ENCODE results near the gene SETD5. TPM values are rescaled to one million over a fixed set of nuclear protein-coding genes. Genes with fewer than 3 reads are reported as not detected.

SETD5 gene
- polyA plus RNA-seq, 1 donor (not counting 4 experiments of a cell fraction or from before 2014, with no cell fraction given) = 37.8 TPM

GRCh38 chr3:9480265-9480664, 82.8 kb downstream of the SETD5 start:
- no peaks in the 10 kb centered on the region for H3K9me3 ChIP-seq (ENCODE audit: control insufficient read depth, low read depth, low read length)
- dilution Hi-C loops (cut with MboI; ENCODE audit: extremely low pct_ligation_motif_present, low sequenced_read_pairs) = no loop called here
- FAIRE-seq (no peak), DNase-seq (ENCODE audit: low read depth, low spot score) (no peak)
- H3K9me1 ChIP-seq (ENCODE audit: control insufficient read depth, extremely low read depth, insufficient read depth, low read length) = no peaks in the 10 kb centered on the region
- no peak overlapping the region for H2AFZ ChIP-seq (ENCODE audit: control insufficient read depth, low read length)
- H3K79me2 ChIP-seq (ENCODE audit: control insufficient read depth, insufficient read depth, low read length) = no peaks in the 10 kb centered on the region
- no peaks in the 10 kb centered on the region for H4K20me1 ChIP-seq (ENCODE audit: control insufficient read depth, extremely low read depth, insufficient read depth, low read length)
- H3K4me1 ChIP-seq (ENCODE audit: control insufficient read depth, extremely low read depth, insufficient read depth, low read length) = no peaks in the 10 kb centered on the region
- H3K9ac ChIP-seq (ENCODE audit: control insufficient read depth, extremely low read depth, insufficient read depth, low read length) = no peak overlapping the region
- H3K4me3 ChIP-seq (ENCODE audit: control insufficient read depth in 2 of 3, extremely low read depth in 1 of 3, insufficient read depth in 2 of 3, low read depth in 1 of 3, low read length in 3 of 3) = no peak overlapping the region
- H3K27me3 ChIP-seq (ENCODE audit: control insufficient read depth, extremely low read depth, insufficient read depth, low read length) = no peaks in the 10 kb centered on the region
- H3K27ac ChIP-seq (ENCODE audit: control insufficient read depth, insufficient read depth, low read length) = no peak overlapping the region
- H3K4me2 ChIP-seq (ENCODE audit: control insufficient read depth, extremely low read depth, insufficient read depth, low read depth, low read length) = no peak overlapping the region
- peaks cover 29 to 35% of the 10 kb centered on the region in 2 experiments for H3K36me3 ChIP-seq (ENCODE audit: control insufficient read depth in 2 of 2, extremely low read depth in 1 of 2, insufficient read depth in 2 of 2, low read length in 2 of 2)
- TF ChIP-seq, protein P1, sequence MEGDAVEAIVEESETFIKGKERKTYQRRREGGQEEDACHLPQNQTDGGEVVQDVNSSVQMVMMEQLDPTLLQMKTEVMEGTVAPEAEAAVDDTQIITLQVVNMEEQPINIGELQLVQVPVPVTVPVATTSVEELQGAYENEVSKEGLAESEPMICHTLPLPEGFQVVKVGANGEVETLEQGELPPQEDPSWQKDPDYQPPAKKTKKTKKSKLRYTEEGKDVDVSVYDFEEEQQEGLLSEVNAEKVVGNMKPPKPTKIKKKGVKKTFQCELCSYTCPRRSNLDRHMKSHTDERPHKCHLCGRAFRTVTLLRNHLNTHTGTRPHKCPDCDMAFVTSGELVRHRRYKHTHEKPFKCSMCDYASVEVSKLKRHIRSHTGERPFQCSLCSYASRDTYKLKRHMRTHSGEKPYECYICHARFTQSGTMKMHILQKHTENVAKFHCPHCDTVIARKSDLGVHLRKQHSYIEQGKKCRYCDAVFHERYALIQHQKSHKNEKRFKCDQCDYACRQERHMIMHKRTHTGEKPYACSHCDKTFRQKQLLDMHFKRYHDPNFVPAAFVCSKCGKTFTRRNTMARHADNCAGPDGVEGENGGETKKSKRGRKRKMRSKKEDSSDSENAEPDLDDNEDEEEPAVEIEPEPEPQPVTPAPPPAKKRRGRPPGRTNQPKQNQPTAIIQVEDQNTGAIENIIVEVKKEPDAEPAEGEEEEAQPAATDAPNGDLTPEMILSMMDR (optimal IDR thresholded peaks at IDR 0.05 in 1 of 3, IDR thresholded peaks at IDR 0.05 in 1 of 3, conservative IDR thresholded peaks at IDR 0.05 in 1 of 3; ENCODE audit: extremely low read depth in 1 of 3, insufficient read depth in 2 of 3, low read length in 3 of 3) = no peak
- TF ChIP-seq EZH2 (IDR thresholded peaks at IDR 0.05; ENCODE audit: low read length) = no peak

- Histone ChIP-seq H4K20me1 (ENCODE audit: control insufficient read depth, extremely low read depth, insufficient read depth, low read length) (no peaks in the 10 kb centered on the region), H3K9me3 (ENCODE audit: control insufficient read depth, low read depth, low read length) (no peaks in the 10 kb centered on the region), H3K4me2 (ENCODE audit: control insufficient read depth, extremely low read depth, insufficient read depth, low read depth, low read length) (no peak overlapping the region), H3K27me3 (ENCODE audit: control insufficient read depth, extremely low read depth, insufficient read depth, low read length) (no peaks in the 10 kb centered on the region), H3K36me3 (ENCODE audit: control insufficient read depth in 2 of 2, extremely low read depth in 1 of 2, insufficient read depth in 2 of 2, low read length in 2 of 2) (peaks cover 8 to 12% of the 10 kb centered on the region in 2 experiments), H3K27ac (ENCODE audit: control insufficient read depth, insufficient read depth, low read length) (no peak overlapping the region), H3K4me1 (ENCODE audit: control insufficient read depth, extremely low read depth, insufficient read depth, low read length) (no peaks in the 10 kb centered on the region), H3K9me1 (ENCODE audit: control insufficient read depth, extremely low read depth, insufficient read depth, low read length) (no peaks in the 10 kb centered on the region), H3K4me3 (ENCODE audit: control insufficient read depth in 2 of 3, extremely low read depth in 1 of 3, insufficient read depth in 2 of 3, low read depth in 1 of 3, low read length in 3 of 3) (no peak overlapping the region), H3K9ac (ENCODE audit: control insufficient read depth, extremely low read depth, insufficient read depth, low read length) (no peak overlapping the region), H2AFZ (ENCODE audit: control insufficient read depth, low read length) (no peak overlapping the region), H3K79me2 (ENCODE audit: control insufficient read depth, insufficient read depth, low read length) (no peaks in the 10 kb centered on the region)
- no peak for DNase-seq (ENCODE audit: low read depth, low spot score)
- dilution Hi-C loops (cut with MboI; ENCODE audit: extremely low pct_ligation_motif_present, low sequenced_read_pairs) = no loop called here
- TF ChIP-seq EZH2 (IDR thresholded peaks at IDR 0.05; ENCODE audit: low read length) = no peak
- TF ChIP-seq, protein P1 (optimal IDR thresholded peaks at IDR 0.05 in 1 of 3, IDR thresholded peaks at IDR 0.05 in 1 of 3, conservative IDR thresholded peaks at IDR 0.05 in 1 of 3; ENCODE audit: extremely low read depth in 1 of 3, insufficient read depth in 2 of 3, low read length in 3 of 3) = no peak
- FAIRE-seq = no peak
Measured at GRCh38 chr3:9485248-9485647, 87.8 kb downstream of the SETD5 start.
